Measurements from ENCODE around the gene GSN. TPM values are rescaled to one million over a fixed set of nuclear protein-coding genes. Genes with fewer than 3 reads are reported as not detected.

Gene GSN
- total RNA-seq, 5 donors from 2014 or later (not counting 1 experiment from before 2014, with no cell fraction given), result 6.3 to 8.8 (median 8.4) TPM

DNA sequence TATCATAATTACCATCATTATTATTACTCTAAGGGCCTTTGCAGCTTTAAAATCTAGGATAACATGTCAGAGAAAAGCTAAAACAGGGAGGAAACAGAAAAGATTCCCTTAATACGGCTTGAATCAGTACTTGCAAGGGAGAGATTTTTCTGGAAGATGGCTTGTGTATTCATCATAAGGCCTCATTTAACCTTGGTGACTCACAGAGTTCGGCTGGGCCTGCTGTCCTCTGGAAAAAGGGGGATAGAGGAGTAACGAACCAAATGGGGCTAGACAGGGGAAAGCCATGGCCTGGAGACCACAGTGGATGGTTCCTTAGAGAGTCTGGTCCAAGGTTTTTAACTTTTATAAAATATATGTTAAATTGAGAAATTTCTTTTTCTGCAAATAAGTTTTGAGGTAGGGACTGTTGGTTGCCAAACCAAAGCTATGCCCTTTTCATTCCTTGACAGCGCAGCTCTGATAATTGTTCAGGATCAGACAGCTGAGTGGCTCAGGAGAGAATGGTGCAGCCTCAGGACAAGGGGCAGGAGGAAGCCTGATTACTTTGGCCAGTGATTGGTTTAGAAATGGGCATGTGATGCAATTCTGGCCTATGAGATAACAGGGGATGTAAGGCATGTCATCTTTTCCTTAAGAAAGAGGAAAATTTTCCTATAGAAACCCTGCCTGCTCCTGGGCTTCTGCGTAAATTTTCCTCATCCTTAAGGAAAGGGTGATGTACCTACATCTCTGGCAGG lies 25.6 kb upstream of the GSN start:
- Mint-ChIP-seq H3K36me3 (peaks cover 53% of the 10 kb centered on the region), H3K4me3 (no peak overlapping the region), H3K27me3 (no peaks in the 10 kb centered on the region), H3K27ac (no peak overlapping the region), H3K4me1 (no peaks in the 10 kb centered on the region), H3K9me3 (peaks cover 0 to 12% (median 4%) of the 10 kb centered on the region in 3 donors)
- ChIA-PET CTCF (no interaction called here), POLR2A (interaction anchor here in 1 of 2 donors (0.6 kb wide), 1 partner anchor 159 kb away, joined by 4 read pairs; no protein-coding TSS in a partner anchor)
- Histone ChIP-seq H3K36me3 (ENCODE audit: control insufficient read depth in 2 of 2, extremely low read depth in 1 of 2, insufficient read depth in 1 of 2, low read length in 1 of 2) (no peaks in the 10 kb centered on the region), H3K27ac (ENCODE audit: low read length) (no peak overlapping the region), H3K27me3 (replicated peaks in 1 of 2; ENCODE audit: control insufficient read depth in 2 of 2, extremely low read depth in 1 of 2, insufficient read depth in 2 of 2, low read length in 1 of 2) (no peaks in the 10 kb centered on the region), H3K4me3 (ENCODE audit: control insufficient read depth in 1 of 2, extremely low read depth in 1 of 2, low read length in 1 of 2) (no peak overlapping the region), H3K9me3 (no peaks in the 10 kb centered on the region), H3K4me1 (ENCODE audit: control insufficient read depth in 1 of 2, extremely low read depth in 1 of 2, insufficient read depth in 2 of 2, low read length in 2 of 2) (no peaks in the 10 kb centered on the region)
- ATAC-seq (replicated peaks in 1 of 4), result no peak
- 100% methylated on average over 2 of the region's 5 CpGs for WGBS (ENCODE audit: insufficient coverage)
- DNase-seq, result no peak

- CTCF ChIA-PET, result interaction anchor here in 1 of 2 donors (0.6 kb wide), 1 partner anchor 59 kb away, joined by 3 read pairs; no protein-coding TSS in a partner anchor
- Histone ChIP-seq H3K4me1 (ENCODE audit: control insufficient read depth in 1 of 2, extremely low read depth in 1 of 2, insufficient read depth in 2 of 2, low read length in 2 of 2) (no peaks in the 10 kb centered on the region), H3K27me3 (replicated peaks in 1 of 2; ENCODE audit: control insufficient read depth in 2 of 2, extremely low read depth in 1 of 2, insufficient read depth in 2 of 2, low read length in 1 of 2) (no peaks in the 10 kb centered on the region), H3K27ac (ENCODE audit: low read length) (no peak overlapping the region), H3K9me3 (no peaks in the 10 kb centered on the region), H3K4me3 (ENCODE audit: control insufficient read depth in 1 of 2, extremely low read depth in 1 of 2, low read length in 1 of 2) (no peak overlapping the region), H3K36me3 (ENCODE audit: control insufficient read depth in 2 of 2, extremely low read depth in 1 of 2, insufficient read depth in 1 of 2, low read length in 1 of 2) (no peaks in the 10 kb centered on the region)
- POLR2A ChIA-PET, result no interaction called here
- no peak for ATAC-seq (replicated peaks in 1 of 4)
- no peak for DNase-seq
- Mint-ChIP-seq H3K4me1 (no peaks in the 10 kb centered on the region), H3K27me3 (no peaks in the 10 kb centered on the region), H3K9me3 (peaks cover 0 to 12% (median 4%) of the 10 kb centered on the region in 3 donors), H3K4me3 (no peak overlapping the region), H3K36me3 (peaks cover 51% of the 10 kb centered on the region), H3K27ac (no peak overlapping the region)
- 83% methylated on average over 3 of the region's 4 CpGs for WGBS (ENCODE audit: insufficient coverage)
Observed at GRCh38 chr9:121242959-121243346, 25.0 kb upstream of the GSN start.

DNA sequence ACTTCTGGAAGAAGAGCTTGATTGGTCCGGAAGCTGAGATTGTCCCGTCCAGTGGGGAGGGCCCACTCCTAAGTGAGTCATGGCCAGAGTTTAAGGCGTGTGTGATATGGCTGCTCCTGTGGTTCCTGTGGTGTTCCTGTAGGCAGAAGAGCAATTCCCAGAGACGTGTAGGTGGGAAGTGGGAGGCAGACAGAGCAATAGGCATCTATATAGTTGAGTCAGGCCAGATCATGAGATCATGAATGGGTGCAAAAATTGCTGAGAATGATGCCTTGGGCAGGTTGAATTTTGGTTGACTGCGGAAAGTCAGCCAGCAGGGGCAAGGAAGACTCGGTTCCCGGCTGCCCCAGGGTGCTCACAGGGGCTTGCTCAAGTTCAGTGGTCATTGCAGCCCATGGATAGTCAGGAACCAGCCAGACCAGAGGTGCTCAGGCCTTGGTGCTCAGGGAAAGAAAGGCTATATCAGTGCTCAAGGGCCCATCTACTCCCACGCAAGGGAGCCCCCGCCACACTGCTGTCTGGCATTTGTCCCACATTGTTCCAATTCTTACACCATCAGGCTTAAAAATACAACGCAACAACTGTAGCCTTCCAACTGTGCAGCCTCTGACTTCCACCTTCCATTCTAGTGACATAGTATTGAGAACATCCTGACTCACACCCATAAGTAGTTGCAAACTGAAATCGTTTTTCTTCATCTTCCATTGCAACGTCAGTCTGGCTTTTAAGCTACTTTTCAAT lies 21.0 kb upstream of the GSN start:
- no peaks in the 10 kb centered on the region for H3K36me3 ChIP-seq (ENCODE audit: control insufficient read depth in 2 of 2, extremely low read depth in 1 of 2, insufficient read depth in 1 of 2, low read length in 1 of 2)
- 84% methylated on average over 10 of the region's 12 CpGs for WGBS (ENCODE audit: insufficient coverage)
- Mint-ChIP-seq H3K36me3 (peaks cover 28% of the 10 kb centered on the region), H3K4me1 (no peaks in the 10 kb centered on the region), H3K9me3 (peaks cover 0 to 12% (median 4%) of the 10 kb centered on the region in 3 donors), H3K27ac (no peak overlapping the region), H3K27me3 (peaks cover 0 to 2% of the 10 kb centered on the region in 2 donors), H3K4me3 (no peak overlapping the region)
- ChIA-PET CTCF (interaction anchor here in 1 of 2 donors (0.6 kb wide), 1 partner anchor 73 kb away, joined by 5 read pairs; no protein-coding TSS in a partner anchor), POLR2A (interaction anchor here in 1 of 2 donors (0.8 kb wide), 1 partner anchor 8 kb away, joined by 3 read pairs; no protein-coding TSS in a partner anchor)
- no peaks in the 10 kb centered on the region for H3K4me1 ChIP-seq (ENCODE audit: control insufficient read depth in 1 of 2, extremely low read depth in 1 of 2, insufficient read depth in 2 of 2, low read length in 2 of 2)
- H3K4me3 ChIP-seq (ENCODE audit: control insufficient read depth in 1 of 2, extremely low read depth in 1 of 2, low read length in 1 of 2), result no peak overlapping the region
- DNase-seq (no peak), ATAC-seq (replicated peaks in 1 of 4) (no peak)
- H3K27ac ChIP-seq (ENCODE audit: low read length), result no peak overlapping the region
- H3K9me3 ChIP-seq, result no peaks in the 10 kb centered on the region
- H3K27me3 ChIP-seq (replicated peaks in 1 of 2; ENCODE audit: control insufficient read depth in 2 of 2, extremely low read depth in 1 of 2, insufficient read depth in 2 of 2, low read length in 1 of 2), result no peaks in the 10 kb centered on the region

DNA sequence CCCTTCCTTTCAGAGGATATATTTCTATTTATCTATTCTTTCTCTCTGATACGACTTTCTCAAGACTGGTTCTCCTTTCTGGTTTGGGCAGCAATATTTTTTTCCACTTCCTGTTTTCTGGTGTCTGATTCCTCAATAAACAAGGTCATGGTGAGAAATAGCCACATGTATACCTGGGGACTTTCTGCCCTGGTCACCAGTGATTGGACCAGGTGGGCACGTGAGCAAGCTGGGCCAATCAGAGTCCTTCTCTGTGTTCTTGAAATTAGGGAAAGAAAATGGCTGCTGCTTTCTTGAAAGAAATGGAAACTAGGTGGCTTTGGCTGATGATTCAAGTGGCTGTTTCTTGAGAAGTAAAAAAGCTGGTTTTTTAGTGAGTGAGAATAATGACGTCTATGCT lies 18.4 kb upstream of the GSN start:
- Mint-ChIP-seq H3K9me3 (no peaks in the 10 kb centered on the region), H3K27me3 (peaks cover 0 to 4% of the 10 kb centered on the region in 2 donors), H3K36me3 (peaks cover 22% of the 10 kb centered on the region), H3K27ac (no peak overlapping the region), H3K4me3 (no peak overlapping the region), H3K4me1 (peaks cover 0 to 2% (median 0%) of the 10 kb centered on the region in 3 donors)
- H3K36me3 ChIP-seq (ENCODE audit: control insufficient read depth in 2 of 2, extremely low read depth in 1 of 2, insufficient read depth in 1 of 2, low read length in 1 of 2), result no peaks in the 10 kb centered on the region
- no peaks in the 10 kb centered on the region for H3K9me3 ChIP-seq
- POLR2A ChIA-PET, result no interaction called here
- no peaks in the 10 kb centered on the region for H3K4me1 ChIP-seq (ENCODE audit: control insufficient read depth in 1 of 2, extremely low read depth in 1 of 2, insufficient read depth in 2 of 2, low read length in 2 of 2)
- 100% methylated on average over 1 of the region's 3 CpGs for WGBS (ENCODE audit: insufficient coverage)
- ATAC-seq (replicated peaks in 1 of 4), result no peak
- H3K4me3 ChIP-seq (ENCODE audit: control insufficient read depth in 1 of 2, extremely low read depth in 1 of 2, low read length in 1 of 2), result no peak overlapping the region
- H3K27me3 ChIP-seq (replicated peaks in 1 of 2; ENCODE audit: control insufficient read depth in 2 of 2, extremely low read depth in 1 of 2, insufficient read depth in 2 of 2, low read length in 1 of 2), result no peaks in the 10 kb centered on the region
- DNase-seq, result peak in 2 of 35 experiments; percentile 7 to 28
- H3K27ac ChIP-seq (ENCODE audit: low read length), result no peak overlapping the region
- CTCF ChIA-PET, result interaction anchor here in 1 of 2 donors (1.5 kb wide), 1 partner anchor 29 kb away, joined by 3 read pairs; no protein-coding TSS in a partner anchor

- H3K4me3 Mint-ChIP-seq, result no peak overlapping the region
- H3K9me3 Mint-ChIP-seq, result no peaks in the 10 kb centered on the region
- DNase-seq (no peak), ATAC-seq (replicated peaks in 1 of 4) (no peak)
- peaks cover 0 to 4% of the 10 kb centered on the region in 2 donors for H3K27me3 Mint-ChIP-seq
- no peaks in the 10 kb centered on the region for H3K27me3 ChIP-seq (replicated peaks in 1 of 2; ENCODE audit: control insufficient read depth in 2 of 2, extremely low read depth in 1 of 2, insufficient read depth in 2 of 2, low read length in 1 of 2)
- no peaks in the 10 kb centered on the region for H3K9me3 ChIP-seq
- 83% methylated on average over 2 of the region's 5 CpGs for WGBS (ENCODE audit: insufficient coverage)
- peaks cover 0 to 2% (median 0%) of the 10 kb centered on the region in 3 donors for H3K4me1 Mint-ChIP-seq
- no peaks in the 10 kb centered on the region for H3K36me3 ChIP-seq (ENCODE audit: control insufficient read depth in 2 of 2, extremely low read depth in 1 of 2, insufficient read depth in 1 of 2, low read length in 1 of 2)
- ChIA-PET POLR2A (no interaction called here), CTCF (interaction anchor here in 1 of 2 donors (0.6 kb wide), 1 partner anchor 615 kb away, joined by 7 read pairs; no protein-coding TSS in a partner anchor)
- no peaks in the 10 kb centered on the region for H3K4me1 ChIP-seq (ENCODE audit: control insufficient read depth in 1 of 2, extremely low read depth in 1 of 2, insufficient read depth in 2 of 2, low read length in 2 of 2)
- H3K27ac Mint-ChIP-seq, result no peak overlapping the region
- H3K27ac ChIP-seq (ENCODE audit: low read length), result no peak overlapping the region
- no peak overlapping the region for H3K4me3 ChIP-seq (ENCODE audit: control insufficient read depth in 1 of 2, extremely low read depth in 1 of 2, low read length in 1 of 2)
- peaks cover 21% of the 10 kb centered on the region for H3K36me3 Mint-ChIP-seq
Observed at GRCh38 chr9:121252104-121252851, 15.7 kb upstream of the GSN start.

GRCh38 chr9:121253162-121253561 lies 14.8 kb upstream of the GSN start:
- ATAC-seq (replicated peaks in 1 of 4) (no peak), DNase-seq (no peak)
- WGBS (ENCODE audit: insufficient coverage), result 81% methylated on average over 2 of the region's 2 CpGs
- Histone ChIP-seq H3K27me3 (replicated peaks in 1 of 2; ENCODE audit: control insufficient read depth in 2 of 2, extremely low read depth in 1 of 2, insufficient read depth in 2 of 2, low read length in 1 of 2) (no peaks in the 10 kb centered on the region), H3K4me1 (ENCODE audit: control insufficient read depth in 1 of 2, extremely low read depth in 1 of 2, insufficient read depth in 2 of 2, low read length in 2 of 2) (no peaks in the 10 kb centered on the region), H3K27ac (ENCODE audit: low read length) (no peak overlapping the region), H3K4me3 (ENCODE audit: control insufficient read depth in 1 of 2, extremely low read depth in 1 of 2, low read length in 1 of 2) (no peak overlapping the region), H3K9me3 (no peaks in the 10 kb centered on the region), H3K36me3 (ENCODE audit: control insufficient read depth in 2 of 2, extremely low read depth in 1 of 2, insufficient read depth in 1 of 2, low read length in 1 of 2) (no peaks in the 10 kb centered on the region)
- POLR2A ChIA-PET, result no interaction called here
- H3K27ac Mint-ChIP-seq, result no peak overlapping the region
- peaks cover 0 to 4% of the 10 kb centered on the region in 2 donors for H3K27me3 Mint-ChIP-seq
- H3K9me3 Mint-ChIP-seq, result no peaks in the 10 kb centered on the region
- CTCF ChIA-PET, result interaction anchor here in 1 of 2 donors (1.0 kb wide), 1 partner anchor 26 kb away, joined by 3 read pairs; no protein-coding TSS in a partner anchor
- no peak overlapping the region for H3K4me3 Mint-ChIP-seq
- H3K4me1 Mint-ChIP-seq, result peaks cover 0 to 2% (median 0%) of the 10 kb centered on the region in 3 donors
- peaks cover 18% of the 10 kb centered on the region for H3K36me3 Mint-ChIP-seq
